Neuronal stem cell (in vitro differentiated cells): ENCODE measurements around the gene PSAPL1.
A peak's percentile ranks its signal among the peaks of the same experiment; 100 is the strongest.

ENCODE experiments used
- DNase-seq: peaks from one replicate; pipeline ENCODE4 v3.0.0-alpha.2; 2013; ENCODE audit warnings: low spot score
- H2AFZ ChIP-seq: one replicate; pipeline ENCODE4 v1.6.1; 2013; ENCODE audit warnings: mild to moderate bottlenecking, low read length, inconsistent platforms
- H2AK5ac ChIP-seq: 2 replicates; pipeline ENCODE4 v1.6.1; 2013; ENCODE audit warnings: low read depth, mild to moderate bottlenecking, inconsistent platforms, low read length, moderate library complexity, mixed read lengths
- H2BK120ac ChIP-seq: 2 replicates; pipeline ENCODE4 v1.6.1; 2013; ENCODE audit warnings: low read depth, mild to moderate bottlenecking, inconsistent platforms, low read length, moderate library complexity, mixed read lengths
- H2BK12ac ChIP-seq: one replicate; pipeline ENCODE4 v1.6.1; 2013; ENCODE audit warnings: low read length, inconsistent platforms
- H2BK15ac ChIP-seq: 2 replicates; pipeline ENCODE4 v1.6.1; 2013; ENCODE audit warnings: mild to moderate bottlenecking, low read length, inconsistent platforms, mixed read lengths
- H2BK5ac ChIP-seq: one replicate; pipeline ENCODE4 v1.6.1; 2013; ENCODE audit warnings: inconsistent platforms, mild to moderate bottlenecking, low read length, moderate library complexity
- H3K14ac ChIP-seq: one replicate; pipeline ENCODE4 v1.6.1; 2013; ENCODE audit warnings: low read length, inconsistent platforms
- H3K18ac ChIP-seq: 2 replicates; pipeline ENCODE4 v1.6.1; 2013; ENCODE audit warnings: low read length, inconsistent platforms
- H3K23ac ChIP-seq: 2 replicates; pipeline ENCODE4 v1.6.1; 2013; ENCODE audit warnings: low read depth, mild to moderate bottlenecking, mixed read lengths, low read length, inconsistent platforms; ENCODE audit not compliant: poor library complexity
- H3K27ac ChIP-seq: replicated peaks from 3 replicates; pipeline ENCODE4 v1.5.1; 2013; ENCODE audit warnings: low read length, inconsistent platforms
- H3K27me3 ChIP-seq, 3 experiments: 2 replicates each; pipeline ENCODE4 v1.6.1; 2013; ENCODE audit warnings: low read length in 3 of 3, mild to moderate bottlenecking in 2 of 3, inconsistent platforms in 1 of 3, low read depth in 1 of 3, mixed read lengths in 1 of 3, moderate library complexity in 1 of 3; ENCODE audit not compliant: control insufficient read depth in 3 of 3, insufficient read depth in 3 of 3
- H3K36me3 ChIP-seq, 2 donors: replicated peaks in 1 of 2; 2 replicates each; pipeline ENCODE4 v1.6.1; 2013; ENCODE audit warnings: low read length in 2 of 2; ENCODE audit not compliant: control insufficient read depth in 2 of 2, insufficient read depth in 2 of 2
- H3K4ac ChIP-seq: 2 replicates; pipeline ENCODE4 v1.6.1; 2013; ENCODE audit warnings: inconsistent platforms, mild to moderate bottlenecking, low read length, moderate library complexity
- H3K4me1 ChIP-seq, 2 donors: 1 replicate in 1 of 2; 2 replicates in 1 of 2; pipeline ENCODE4 v1.6.1; 2013; ENCODE audit warnings: low read length in 2 of 2, low read depth in 1 of 2; ENCODE audit not compliant: control insufficient read depth in 2 of 2, insufficient read depth in 1 of 2
- H3K4me2 ChIP-seq: one replicate; pipeline ENCODE4 v1.6.1; 2013; ENCODE audit warnings: mild to moderate bottlenecking, low read length, inconsistent platforms; ENCODE audit not compliant: insufficient read depth, poor library complexity, severe bottlenecking
- H3K4me3 ChIP-seq, 2 donors: 2 replicates each; pipeline ENCODE4 v1.5.1; 2013; ENCODE audit warnings: low read length in 2 of 2, mild to moderate bottlenecking in 2 of 2, inconsistent platforms in 1 of 2, moderate library complexity in 1 of 2
- H3K79me1 ChIP-seq: one replicate; pipeline ENCODE4 v1.6.1; 2013; ENCODE audit warnings: low read depth, mild to moderate bottlenecking, inconsistent platforms, low read length, moderate library complexity
- H3K9ac ChIP-seq: one replicate; pipeline ENCODE4 v1.6.1; 2013; ENCODE audit warnings: mild to moderate bottlenecking, low read depth, low read length, inconsistent platforms; ENCODE audit not compliant: poor library complexity
- H3K9me3 ChIP-seq, 2 donors: replicated peaks in 1 of 2; 2 replicates each; pipeline versions ENCODE3 to v1.6.1; 2013; ENCODE audit warnings: low read length in 2 of 2, mild to moderate bottlenecking in 2 of 2, inconsistent platforms in 1 of 2, low read depth in 1 of 2, mixed read lengths in 1 of 2, moderate library complexity in 1 of 2; ENCODE audit not compliant: control insufficient read depth in 2 of 2, insufficient read depth in 1 of 2
- H4K8ac ChIP-seq: one replicate; pipeline ENCODE4 v1.6.1; 2013; ENCODE audit warnings: low read depth, mild to moderate bottlenecking, inconsistent platforms, low read length, moderate library complexity
- H4K91ac ChIP-seq: one replicate; pipeline ENCODE4 v1.6.1; 2013; ENCODE audit warnings: low read length, low read depth, mild to moderate bottlenecking, inconsistent platforms; ENCODE audit not compliant: poor library complexity
- WGBS, 2 donors: extraction: QIAGEN DNeasy Blood & Tissue Kit; methylation state at CpG; one replicate each; pipeline ENCODE4 v1.1.7; 2013; ENCODE audit warnings: missing lambda C conversion rate in 2 of 2, mixed read lengths in 1 of 2; ENCODE audit not compliant: insufficient read length in 2 of 2, insufficient replicate concordance in 1 of 2; ENCODE audit errors: extremely low coverage in 2 of 2; 5-methylcytosine and 5-hydroxymethylcytosine counted together

PSAPL1 gene

GRCh38 chr4:7418131-7418943 is 16.4 kb downstream of the PSAPL1 start:
- Histone ChIP-seq H2BK12ac (no peak overlapping the region), H3K27ac (no peak overlapping the region), H2AFZ (no peak overlapping the region), H3K9ac (no peak overlapping the region), H3K18ac (no peak overlapping the region), H3K4me1 (peaks cover 0 to 9% of the 10 kb centered on the region in 2 donors), H3K23ac (no peak overlapping the region), H3K4me3 (no peak overlapping the region), H2BK5ac (no peak overlapping the region), H3K4me2 (no peak overlapping the region), H2BK120ac (no peak overlapping the region), H3K79me1 (peaks cover 3% of the 10 kb centered on the region), H3K27me3 (peaks cover 0 to 8% (median 0%) of the 10 kb centered on the region in 3 experiments), H2BK15ac (no peak overlapping the region), H4K8ac (no peak overlapping the region), H3K14ac (no peak overlapping the region), H4K91ac (no peak overlapping the region), H3K36me3 (no peaks in the 10 kb centered on the region), H2AK5ac (peak overlapping the region; percentile 47), H3K4ac (no peak overlapping the region), H3K9me3 (peaks cover 0 to 5% of the 10 kb centered on the region in 2 donors)
- WGBS, 2 donors, result no CpG with 5 or more reads among the region's 15 CpGs
- DNase-seq, result no peak

GRCh38 chr4:7417639-7418038 is 17.1 kb downstream of the PSAPL1 start:
- no peak overlapping the region for H3K9ac ChIP-seq

GRCh38 chr4:7416745-7417432 is 17.8 kb downstream of the PSAPL1 start:
- Histone ChIP-seq H2BK5ac (no peak overlapping the region), H3K4me1 (peaks cover 0 to 9% of the 10 kb centered on the region in 2 donors), H3K4me2 (no peak overlapping the region), H3K27ac (no peak overlapping the region), H2BK120ac (no peak overlapping the region), H3K36me3 (no peaks in the 10 kb centered on the region), H3K79me1 (peaks cover 3% of the 10 kb centered on the region), H2AK5ac (no peak overlapping the region), H3K9me3 (peaks cover 0 to 5% of the 10 kb centered on the region in 2 donors), H3K9ac (no peak overlapping the region), H3K14ac (no peak overlapping the region), H3K18ac (peak overlapping the region; percentile 83), H3K23ac (peak overlapping the region; percentile 19), H4K8ac (no peak overlapping the region), H3K4me3 (peak overlapping the region in 1 of 2 donors; percentile 31), H2BK12ac (peak overlapping the region; percentile 63), H2AFZ (no peak overlapping the region), H3K27me3 (peaks cover 0 to 12% (median 0%) of the 10 kb centered on the region in 3 experiments), H3K4ac (no peak overlapping the region), H2BK15ac (no peak overlapping the region), H4K91ac (no peak overlapping the region)
- WGBS, 2 donors, result no CpG with 5 or more reads among the region's 14 CpGs
- no peak for DNase-seq

More at GRCh38 chr4:7417639-7418038, 17.1 kb downstream of the PSAPL1 start:
- H3K36me3 ChIP-seq, result no peaks in the 10 kb centered on the region
- no peak overlapping the region for H2BK5ac ChIP-seq
- no peak overlapping the region for H2BK15ac ChIP-seq
- peaks cover 0 to 9% of the 10 kb centered on the region in 2 donors for H3K4me1 ChIP-seq
- no peak overlapping the region for H4K91ac ChIP-seq
- no peak overlapping the region for H3K4ac ChIP-seq
- peaks cover 0 to 5% of the 10 kb centered on the region in 2 donors for H3K9me3 ChIP-seq
- H2AFZ ChIP-seq, result no peak overlapping the region
- H2BK12ac ChIP-seq, result no peak overlapping the region
- H3K27me3 ChIP-seq, result peaks cover 0 to 8% (median 0%) of the 10 kb centered on the region in 3 experiments
- no peak overlapping the region for H3K14ac ChIP-seq
- H3K79me1 ChIP-seq, result peaks cover 3% of the 10 kb centered on the region
- no peak overlapping the region for H3K23ac ChIP-seq
- no peak overlapping the region for H2BK120ac ChIP-seq
- no CpG with 5 or more reads among the region's 9 CpGs for WGBS, 2 donors
- no peak overlapping the region for H3K4me2 ChIP-seq
- no peak overlapping the region for H3K27ac ChIP-seq
- DNase-seq, result no peak
- H3K18ac ChIP-seq, result peak overlapping the region; percentile 7
- no peak overlapping the region for H4K8ac ChIP-seq
- H3K4me3 ChIP-seq, result no peak overlapping the region
- no peak overlapping the region for H2AK5ac ChIP-seq
